HL-60 (cell line): ENCODE results near the gene FARSB.

Experiments
- DNase-seq, 2 experiments: peaks; one replicate each; pipeline ENCODE4 v3.0.0-alpha.2; 2010 to 2020; ENCODE audit warnings: low read depth in 1 of 2, low spot score in 1 of 2
- H3K27ac ChIP-seq: fragments of 250-450 bp; sonication (Bioruptor Pico); replicated peaks from 2 replicates; pipeline ENCODE4 v1.5.1; 2020; ENCODE audit warnings: mild to moderate bottlenecking, moderate library complexity
- H3K27me3 ChIP-seq: fragments of 250-450 bp; sonication (Bioruptor Pico); 2 replicates; pipeline ENCODE4 v1.5.1; 2021; ENCODE audit warnings: mild to moderate bottlenecking, moderate library complexity; ENCODE audit not compliant: insufficient read depth, poor library complexity, severe bottlenecking
- H3K4me3 ChIP-seq: replicated peaks from 2 replicates; pipeline ENCODE4 v1.5.1; 2011; ENCODE audit warnings: mild to moderate bottlenecking, control low read depth, low read length; ENCODE audit not compliant: insufficient read depth
- CTCF ChIP-seq: IDR thresholded peaks from one replicate; pipeline ENCODE4 v1.5.1; 2011; ENCODE audit warnings: low read length, control low read depth, inconsistent platforms; ENCODE audit not compliant: insufficient read depth
- GABPA ChIP-seq: IDR thresholded peaks from 2 replicates; pipeline ENCODE4 v1.6.1; 2012; ENCODE audit warnings: low read depth
- POLR2AphosphoS5 ChIP-seq: IDR thresholded peaks from 2 replicates; pipeline ENCODE4 v1.6.1; 2012; ENCODE audit warnings: low read depth
- REST ChIP-seq: IDR thresholded peaks from 2 replicates; pipeline ENCODE4 v1.6.1; 2012; ENCODE audit warnings: low read depth; ENCODE audit not compliant: insufficient replicate concordance
- SPI1 ChIP-seq: IDR thresholded peaks from 2 replicates; pipeline ENCODE4 v1.6.1; 2012; ENCODE audit warnings: low read depth, mild to moderate bottlenecking, borderline replicate concordance

The FARSB gene

GRCh38 chr2:222577341-222577740 lies 78.6 kb downstream of the FARSB start:
- Histone ChIP-seq H3K27me3 (no peaks in the 10 kb centered on the region), H3K4me3 (no peak overlapping the region), H3K27ac (no peak overlapping the region)
- TF ChIP-seq POLR2AphosphoS5: no peak
- no peak for TF ChIP-seq GABPA
- TF ChIP-seq CTCF: no peak
- no peak for TF ChIP-seq SPI1
- no peak for TF ChIP-seq REST
- no peak for DNase-seq

GRCh38 chr2:222576171-222577081 lies 79.5 kb downstream of the FARSB start:
- H3K27ac ChIP-seq: no peak overlapping the region
- TF ChIP-seq REST (no peak), GABPA (no peak), SPI1 (no peak), POLR2AphosphoS5 (no peak), CTCF (no peak)
- H3K4me3 ChIP-seq: no peak overlapping the region
- no peak for DNase-seq
- no peaks in the 10 kb centered on the region for H3K27me3 ChIP-seq

- no peaks in the 10 kb centered on the region for H3K27me3 ChIP-seq
- TF ChIP-seq POLR2AphosphoS5 (no peak), CTCF (no peak), REST (no peak), GABPA (no peak), SPI1 (no peak)
- DNase-seq: no peak
- no peak overlapping the region for H3K27ac ChIP-seq
- no peak overlapping the region for H3K4me3 ChIP-seq
These were observed 80.3 kb downstream of the FARSB start for GRCh38 chr2:222575618-222576017.
